ENCODE results near the gene CECR2. TPM values are rescaled to one million over a fixed set of nuclear protein-coding genes. Genes with fewer than 3 reads are reported as not detected.

Gene CECR2
- total RNA-seq, 1 experiment from 2014 or later, result 154 TPM

DNA sequence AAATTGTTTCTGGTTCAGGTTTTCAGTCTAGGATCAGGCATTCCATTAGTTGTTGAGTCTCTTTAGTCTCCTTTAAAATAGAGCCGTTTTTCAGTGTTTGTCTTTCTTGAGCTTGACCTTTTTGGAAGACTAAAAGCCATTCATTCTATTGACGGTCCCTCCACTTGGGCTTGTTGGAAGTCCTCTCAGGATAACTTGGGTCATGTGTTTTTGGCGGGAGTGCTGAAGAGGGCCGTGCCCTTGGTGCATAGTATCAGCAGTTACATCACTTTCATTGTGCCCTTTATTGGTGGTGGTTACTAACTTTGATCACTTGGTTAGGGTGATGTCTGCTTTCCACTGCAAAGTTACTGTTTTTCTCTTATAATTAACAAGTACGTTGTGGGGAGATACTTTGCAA, 20.8 kb downstream of the CECR2 start:
- H3K9me3 ChIP-seq (ENCODE audit: control insufficient read depth, low read depth, low read length), result no peaks in the 10 kb centered on the region
- Mint-ChIP-seq H3K4me1 (peaks cover 43 to 47% of the 10 kb centered on the region in 2 experiments), H3K36me3 (ENCODE audit: insufficient read depth in 1 of 3, low read depth in 3 of 3) (peaks cover 16 to 43% (median 34%) of the 10 kb centered on the region in 3 experiments), H3K4me3 (no peak overlapping the region), H3K27ac (peak overlapping the region in 1 of 3 experiments; percentile 11; a peak in 2 of 7 replicates), H3K27me3 (ENCODE audit: low read depth) (no peaks in the 10 kb centered on the region), H3K9me3 (0 out of 5 replicates have a peak, but pooled peaks cover 0 to under 1% of the 10 kb centered on the region in 2 experiments)
- no peak overlapping the region for H2BK15ac ChIP-seq (ENCODE audit: low read depth, low read length)
- peaks cover 4% of the 10 kb centered on the region for H3K4me1 ChIP-seq (ENCODE audit: insufficient read depth, low read length)
- no peak overlapping the region for H3K27ac ChIP-seq (ENCODE audit: insufficient read length, low read depth, low read length)
- no peak overlapping the region for H2AK5ac ChIP-seq (ENCODE audit: insufficient read length, low read length)
- no peak overlapping the region for H3K23ac ChIP-seq (ENCODE audit: insufficient read length, low read depth, low read length)
- TF ChIP-seq, protein P1, sequence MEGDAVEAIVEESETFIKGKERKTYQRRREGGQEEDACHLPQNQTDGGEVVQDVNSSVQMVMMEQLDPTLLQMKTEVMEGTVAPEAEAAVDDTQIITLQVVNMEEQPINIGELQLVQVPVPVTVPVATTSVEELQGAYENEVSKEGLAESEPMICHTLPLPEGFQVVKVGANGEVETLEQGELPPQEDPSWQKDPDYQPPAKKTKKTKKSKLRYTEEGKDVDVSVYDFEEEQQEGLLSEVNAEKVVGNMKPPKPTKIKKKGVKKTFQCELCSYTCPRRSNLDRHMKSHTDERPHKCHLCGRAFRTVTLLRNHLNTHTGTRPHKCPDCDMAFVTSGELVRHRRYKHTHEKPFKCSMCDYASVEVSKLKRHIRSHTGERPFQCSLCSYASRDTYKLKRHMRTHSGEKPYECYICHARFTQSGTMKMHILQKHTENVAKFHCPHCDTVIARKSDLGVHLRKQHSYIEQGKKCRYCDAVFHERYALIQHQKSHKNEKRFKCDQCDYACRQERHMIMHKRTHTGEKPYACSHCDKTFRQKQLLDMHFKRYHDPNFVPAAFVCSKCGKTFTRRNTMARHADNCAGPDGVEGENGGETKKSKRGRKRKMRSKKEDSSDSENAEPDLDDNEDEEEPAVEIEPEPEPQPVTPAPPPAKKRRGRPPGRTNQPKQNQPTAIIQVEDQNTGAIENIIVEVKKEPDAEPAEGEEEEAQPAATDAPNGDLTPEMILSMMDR (conservative IDR thresholded peaks at IDR 0.05), result no peak
- H3K4me2 ChIP-seq (ENCODE audit: insufficient read depth, insufficient read length, low read length), result no peak overlapping the region
- H3K56ac ChIP-seq (ENCODE audit: insufficient read length, low read depth, low read length), result no peak overlapping the region
- no peak overlapping the region for H3K18ac ChIP-seq (ENCODE audit: insufficient read length, low read depth, low read length)
- no peak overlapping the region for H3K14ac ChIP-seq (ENCODE audit: insufficient read depth, low read length)
- H4K8ac ChIP-seq (replicated peaks; ENCODE audit: insufficient read length, low read depth, low read length), result no peak overlapping the region
- no peak overlapping the region for H2AFZ ChIP-seq (ENCODE audit: low read length)
- H4K91ac ChIP-seq (ENCODE audit: insufficient read length, low read depth, low read length), result no peak overlapping the region
- no peaks in the 10 kb centered on the region for H3K27me3 ChIP-seq (ENCODE audit: insufficient read depth, low read length)
- DNase-seq, result no peak
- H2BK12ac ChIP-seq (ENCODE audit: insufficient read length, low read depth, low read length), result no peak overlapping the region
- H2BK5ac ChIP-seq (ENCODE audit: insufficient read length, low read length), result no peak overlapping the region
- H3K4ac ChIP-seq (ENCODE audit: low read depth, low read length), result no peak overlapping the region
- H3K9ac ChIP-seq (ENCODE audit: extremely low read depth, insufficient read length, low read length), result no peak overlapping the region
- H4K20me1 ChIP-seq (ENCODE audit: control insufficient read depth, insufficient read depth, insufficient read length), result no peaks in the 10 kb centered on the region
- WGBS (ENCODE audit: extremely low coverage, insufficient read length, low lambda C conversion rate), result no CpG with 5 or more reads among the region's 5 CpGs
- H3K79me1 ChIP-seq (ENCODE audit: insufficient read depth, low read depth, low read length, poor library complexity, severe bottlenecking), result peaks cover 2% of the 10 kb centered on the region
- H3K79me2 ChIP-seq (ENCODE audit: insufficient read depth, low read length), result peaks cover 76% of the 10 kb centered on the region
- H3K23me2 ChIP-seq (ENCODE audit: insufficient read length, low read depth, low read length, poor library complexity, severe bottlenecking), result no peaks in the 10 kb centered on the region
- no peak overlapping the region for H4K5ac ChIP-seq (ENCODE audit: insufficient read length, low read depth, low read length)
- no peak overlapping the region for H3T11ph ChIP-seq (ENCODE audit: low read length)
- no peak overlapping the region for H2BK20ac ChIP-seq (ENCODE audit: low read depth, low read length, poor library complexity, severe bottlenecking)
- no peak overlapping the region for H2BK120ac ChIP-seq (ENCODE audit: low read depth, low read length, poor library complexity, severe bottlenecking)
